NCI-H146 (cell line): ENCODE data around the gene CDC45.
A peak's percentile ranks its signal among the peaks of the same experiment; 100 is the strongest.

ENCODE experiments used
- DNase-seq: peaks from one replicate; lab custom pipeline; 2025; lab: John Stamatoyannopoulos, UW

Gene CDC45

DNA sequence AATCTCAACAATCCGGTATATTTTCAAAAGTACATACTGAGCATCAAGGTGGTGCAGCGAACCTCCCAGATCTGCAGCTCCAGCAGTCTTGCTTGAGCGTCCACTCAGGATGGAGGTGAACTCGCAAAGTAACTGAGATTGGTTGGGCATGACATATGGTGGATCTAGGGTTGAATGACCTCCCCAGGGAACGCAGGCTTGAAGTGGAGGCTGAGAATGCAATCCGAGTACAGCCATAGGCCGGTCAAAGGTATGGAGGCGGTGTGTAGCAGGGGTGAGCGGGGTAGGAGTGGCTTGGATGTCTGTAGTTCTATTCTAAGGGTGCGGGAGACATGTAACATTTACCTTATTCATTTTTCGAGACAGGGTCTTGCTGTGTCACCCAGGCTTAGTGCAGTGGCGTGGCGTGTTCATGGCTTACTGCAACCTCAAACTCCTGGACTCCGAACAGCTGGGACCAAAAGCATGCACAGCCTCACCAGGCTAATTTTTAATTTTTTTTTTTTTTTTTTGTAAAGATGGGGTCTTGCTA lies 31.6 kb upstream of the CDC45 start:
- DNase-seq: peak; percentile 44

DNA sequence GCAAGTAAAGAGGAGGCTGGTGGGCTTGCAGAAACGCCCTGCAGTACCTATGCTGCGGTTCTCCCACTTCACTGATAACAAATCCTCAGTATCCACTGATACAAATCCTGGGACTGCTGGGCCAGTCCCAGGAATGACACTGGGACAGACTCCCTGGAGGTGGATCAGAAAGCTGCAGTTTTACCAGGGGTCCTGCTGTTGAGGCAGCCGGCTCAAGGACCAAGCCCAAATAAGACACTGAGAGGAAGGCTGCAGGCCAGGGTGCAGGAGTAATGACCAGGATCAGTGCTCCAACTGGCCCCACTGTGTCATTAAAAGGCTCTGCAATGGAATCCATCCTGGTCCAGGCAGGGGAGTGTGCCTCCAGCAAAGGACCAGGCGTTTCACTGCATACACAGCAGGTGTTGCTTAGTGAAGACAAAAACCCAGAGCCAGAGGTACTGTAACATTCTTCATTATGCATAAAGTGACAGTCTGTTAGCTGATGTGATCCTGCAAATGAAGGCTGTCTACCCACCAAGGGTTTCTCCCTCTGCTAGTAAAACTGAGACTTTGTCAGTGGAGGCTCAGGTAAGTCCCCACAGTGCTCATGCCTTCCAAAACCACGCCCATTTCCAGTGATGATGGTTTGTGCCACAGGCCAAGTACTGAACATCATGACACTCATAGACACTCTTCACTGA lies 30.8 kb upstream of the CDC45 start:
- no peak for DNase-seq

DNA sequence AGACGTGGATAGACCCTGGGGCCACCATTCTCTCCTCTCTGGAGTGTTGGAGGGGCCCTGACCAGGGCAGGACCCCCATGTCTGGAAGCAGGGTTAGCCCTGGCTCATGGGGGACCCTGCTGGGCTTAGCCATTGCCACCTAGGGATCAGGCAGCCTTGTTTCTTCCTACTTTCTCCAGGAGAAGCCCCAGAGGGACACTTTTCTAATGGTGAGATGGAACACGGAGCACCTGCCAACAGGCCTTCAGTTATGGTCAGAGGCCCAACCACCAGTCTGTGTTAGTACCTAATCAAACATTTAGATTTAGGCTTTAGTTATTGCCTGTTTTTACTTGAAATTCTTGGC lies 30.3 kb upstream of the CDC45 start:
- no peak for DNase-seq

DNA sequence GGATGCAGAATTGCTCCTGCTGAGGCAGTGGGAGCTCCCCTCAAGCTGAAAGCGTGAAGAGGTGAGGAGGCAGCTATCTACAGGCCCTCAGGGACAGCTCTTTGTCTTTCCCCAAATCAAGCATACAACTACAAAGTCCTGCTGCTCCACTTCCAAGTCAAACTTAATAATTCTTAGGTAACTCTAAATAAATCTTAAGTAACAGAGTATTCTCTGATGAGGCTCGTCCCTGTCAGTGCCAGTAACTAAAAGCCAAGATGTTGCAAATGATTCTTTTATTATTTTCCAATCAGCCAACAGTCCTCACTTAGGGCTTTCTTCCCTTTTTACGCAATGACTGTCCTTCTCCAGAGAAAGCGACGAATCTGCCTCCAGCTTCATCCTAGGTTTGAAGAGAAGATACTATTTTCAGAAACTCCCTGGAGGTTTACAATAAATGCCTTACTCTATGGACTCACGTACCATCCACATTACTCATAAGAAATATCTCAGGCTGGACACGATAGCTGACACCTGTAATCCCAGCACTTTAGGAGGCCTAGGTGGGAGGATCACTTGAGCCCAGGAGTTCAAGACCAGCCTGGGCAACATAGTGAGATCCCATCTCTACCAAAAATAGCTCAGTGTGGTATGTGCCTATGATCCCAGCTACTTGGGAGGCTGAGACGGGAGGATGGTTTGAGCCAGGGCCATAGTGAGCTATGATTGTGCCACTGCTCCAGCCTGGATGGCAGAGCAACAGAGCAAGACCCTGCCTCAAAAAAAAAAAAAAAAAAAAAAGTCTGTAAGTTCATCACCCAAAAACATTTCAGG lies 29.2 kb upstream of the CDC45 start:
- DNase-seq: no peak

DNA sequence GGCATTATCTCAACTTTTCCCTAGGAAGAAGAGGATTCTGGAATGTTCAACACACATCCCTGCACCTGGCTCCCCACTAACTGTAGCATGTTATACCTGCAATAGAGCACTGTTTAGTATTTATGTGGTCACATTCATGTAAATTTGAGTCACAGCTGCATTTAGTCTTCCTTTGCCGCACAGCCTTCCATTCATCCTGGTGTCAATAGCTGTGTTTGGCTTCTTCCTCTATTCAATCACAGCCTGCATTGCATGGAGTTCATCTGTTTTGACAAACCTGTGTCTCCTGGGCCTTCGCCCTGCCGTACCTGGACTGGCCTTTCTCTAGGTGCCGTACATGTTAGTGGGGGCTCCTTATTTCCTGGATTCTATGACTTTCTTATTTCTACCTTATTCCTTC lies 28.1 kb upstream of the CDC45 start:
- no peak for DNase-seq

DNA sequence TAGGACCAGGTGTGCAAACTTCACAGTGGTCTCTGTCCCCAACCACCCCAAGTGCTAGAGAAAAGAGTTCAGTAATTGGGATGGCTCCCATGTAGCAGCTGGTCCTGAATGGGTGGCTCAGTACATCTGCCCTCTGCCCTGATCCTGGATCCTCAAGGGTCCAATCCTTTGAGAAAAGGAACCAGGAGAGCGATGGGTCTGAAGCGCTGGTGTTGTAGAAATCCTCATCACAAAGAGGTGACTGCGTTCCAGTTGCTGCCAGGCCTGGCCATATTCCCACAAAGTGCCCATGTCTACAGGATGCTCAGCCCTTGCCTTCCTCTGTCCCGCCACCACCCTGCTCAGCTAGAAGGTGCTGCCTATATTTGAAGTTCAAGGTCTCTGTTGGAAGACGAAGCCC lies 26.0 kb upstream of the CDC45 start:
- DNase-seq: no peak

DNA sequence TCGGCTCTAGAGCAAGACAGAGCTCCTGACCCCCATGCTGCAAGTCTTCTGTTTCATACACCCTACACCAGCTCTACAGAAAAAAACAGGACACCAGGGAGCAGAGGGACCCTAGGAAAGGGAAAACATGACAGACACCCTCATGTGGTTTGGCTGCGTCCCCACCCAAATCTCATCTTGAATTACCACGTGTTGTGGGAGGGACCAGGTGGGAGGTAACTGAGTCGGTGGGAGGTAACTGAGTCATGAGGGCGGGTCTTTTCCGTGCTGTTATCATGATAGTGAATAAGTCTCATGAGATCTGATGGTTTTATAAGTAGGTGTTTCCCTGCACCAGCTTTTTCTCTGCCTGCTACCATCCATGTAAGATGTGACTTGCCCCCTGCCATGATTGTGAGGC lies 25.6 kb upstream of the CDC45 start:
- no peak for DNase-seq

DNA sequence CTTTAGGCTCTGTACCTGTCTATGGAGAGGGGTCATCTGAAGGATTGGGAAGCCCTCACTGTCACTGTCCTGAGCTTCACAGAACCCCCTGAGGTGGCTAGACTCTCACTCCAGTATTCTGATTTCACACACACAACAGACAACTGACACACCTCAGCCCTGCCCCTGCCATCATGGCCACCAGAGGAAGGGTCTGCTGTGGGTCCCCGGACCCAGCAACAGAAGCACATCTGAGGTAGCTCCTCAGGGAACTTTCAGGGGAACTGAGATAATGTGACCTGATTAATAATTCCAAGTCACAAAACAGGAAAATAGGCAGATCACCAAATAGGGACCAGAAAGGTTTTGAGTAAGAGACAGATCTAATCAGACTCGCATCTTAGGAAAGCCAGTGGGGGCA lies 24.7 kb upstream of the CDC45 start:
- DNase-seq: no peak

DNA sequence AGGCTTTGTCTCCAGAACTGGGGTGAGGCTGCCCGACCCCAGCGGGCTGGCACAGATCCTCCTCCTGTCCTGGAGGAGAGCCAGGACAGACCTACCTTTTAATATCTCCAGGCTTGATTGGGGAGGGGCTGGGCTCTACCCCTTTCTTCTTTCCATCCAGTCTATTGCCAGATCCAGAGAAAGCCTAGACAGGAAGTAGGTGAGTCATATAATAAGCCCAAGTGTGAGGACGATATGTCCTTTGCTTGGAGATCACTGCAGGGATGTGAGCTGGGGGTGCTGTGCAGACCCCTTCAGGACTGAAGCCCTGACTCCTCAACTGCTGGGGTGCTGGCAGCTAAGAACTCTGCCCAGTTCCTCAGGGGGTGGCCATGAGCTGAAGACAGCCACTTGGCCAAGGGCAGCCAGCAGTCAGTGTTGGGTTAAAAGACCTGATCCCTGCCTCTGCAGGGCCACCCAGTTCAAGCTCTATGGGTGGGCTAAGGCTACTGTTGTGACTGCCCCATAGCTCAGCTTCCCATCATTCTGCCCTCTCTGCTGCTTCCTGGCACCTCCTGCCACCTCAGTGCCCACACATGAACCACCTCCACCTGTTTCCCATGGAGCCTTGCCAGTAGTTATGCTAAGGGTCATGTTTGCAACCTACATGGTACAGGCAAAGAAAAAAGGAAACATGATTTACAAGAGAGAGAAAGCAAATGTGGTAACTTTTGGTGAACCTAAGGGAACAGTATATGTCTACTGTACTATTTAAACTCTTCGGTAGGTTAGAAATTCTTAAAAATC lies 23.9 kb upstream of the CDC45 start:
- DNase-seq: no peak

DNA sequence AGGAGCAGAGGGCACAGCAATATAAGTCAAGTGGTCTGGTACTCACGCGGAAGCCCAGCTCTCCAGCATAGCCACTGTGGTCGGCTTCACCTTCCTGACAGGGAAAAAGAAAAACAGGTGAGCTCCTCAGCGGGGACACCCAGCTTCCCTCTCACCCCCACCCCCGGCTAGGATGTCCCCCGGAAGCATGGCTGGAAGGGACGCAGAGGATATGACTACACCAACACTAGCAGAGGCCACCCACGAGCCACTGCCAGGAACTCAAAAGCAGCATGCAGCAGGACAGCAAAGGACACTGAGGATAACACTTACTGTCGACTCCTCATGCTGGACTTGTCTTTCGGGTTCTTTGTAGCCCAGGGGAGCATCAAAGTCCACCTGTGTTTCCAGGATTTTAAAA lies 23.2 kb upstream of the CDC45 start:
- DNase-seq: no peak

DNA sequence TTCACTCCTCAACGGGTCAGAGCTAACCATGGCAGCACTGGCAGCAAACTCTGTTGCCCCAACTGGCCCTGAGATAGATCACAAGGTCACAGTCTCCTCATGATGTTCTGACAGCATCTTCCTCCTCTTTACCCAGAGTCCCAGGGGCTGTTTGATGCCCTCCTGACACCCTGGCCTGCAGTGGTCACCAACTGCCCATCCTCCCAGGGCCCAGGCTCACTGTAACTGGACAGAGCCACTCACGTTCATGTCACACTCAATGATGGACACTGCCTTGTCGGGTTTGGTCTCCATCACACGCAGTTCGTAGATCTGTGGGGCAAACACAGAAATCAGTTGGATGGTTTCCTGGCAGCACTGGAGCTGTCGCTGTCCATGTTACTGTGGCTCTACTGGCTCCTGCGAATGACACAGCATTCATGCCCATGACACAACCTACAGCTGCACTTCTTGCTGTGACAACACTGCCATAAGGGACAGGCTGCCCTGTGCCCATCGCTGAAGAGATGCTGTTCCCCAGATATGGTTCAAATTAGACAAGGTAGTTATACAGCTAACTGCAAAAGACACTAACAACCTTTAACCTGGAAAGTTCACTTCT lies 21.8 kb upstream of the CDC45 start:
- no peak for DNase-seq

DNA sequence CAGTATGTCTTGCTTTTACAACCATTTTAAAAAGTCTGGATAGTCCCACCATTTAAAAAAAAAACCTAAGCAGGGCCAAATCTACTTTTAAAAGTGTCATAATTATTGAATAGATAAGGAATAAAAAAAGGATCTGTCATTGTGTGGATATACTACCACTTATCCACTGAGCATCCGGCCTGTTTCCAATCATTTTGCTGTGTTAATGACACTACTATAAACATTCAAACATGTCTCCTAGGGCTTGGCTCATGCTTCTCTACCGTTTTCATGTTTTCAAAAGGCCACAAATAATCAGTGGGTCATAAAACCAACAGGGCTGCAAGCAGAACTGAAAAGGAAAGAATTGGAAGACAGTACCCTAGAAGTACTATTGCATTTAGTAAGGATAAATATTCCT lies 19.7 kb upstream of the CDC45 start:
- DNase-seq: no peak

DNA sequence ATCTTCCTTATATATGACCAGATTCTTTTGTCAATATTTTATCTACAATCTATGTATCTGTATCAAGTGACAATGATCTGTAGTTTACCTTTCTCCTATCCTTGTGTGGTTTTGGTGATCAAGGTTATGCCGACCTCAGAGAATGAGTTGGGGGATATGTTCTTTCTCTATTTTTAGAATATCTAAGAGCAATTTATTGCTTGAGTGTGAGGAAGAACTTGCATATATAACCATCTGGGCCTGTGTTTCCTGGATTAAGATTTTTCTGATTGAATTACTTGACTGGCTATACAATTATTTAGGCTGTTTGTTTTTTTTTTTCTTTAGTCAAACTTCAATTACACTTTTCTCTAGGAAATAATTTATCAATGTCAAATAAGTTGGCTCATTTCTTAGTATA lies 18.2 kb upstream of the CDC45 start:
- no peak for DNase-seq

DNA sequence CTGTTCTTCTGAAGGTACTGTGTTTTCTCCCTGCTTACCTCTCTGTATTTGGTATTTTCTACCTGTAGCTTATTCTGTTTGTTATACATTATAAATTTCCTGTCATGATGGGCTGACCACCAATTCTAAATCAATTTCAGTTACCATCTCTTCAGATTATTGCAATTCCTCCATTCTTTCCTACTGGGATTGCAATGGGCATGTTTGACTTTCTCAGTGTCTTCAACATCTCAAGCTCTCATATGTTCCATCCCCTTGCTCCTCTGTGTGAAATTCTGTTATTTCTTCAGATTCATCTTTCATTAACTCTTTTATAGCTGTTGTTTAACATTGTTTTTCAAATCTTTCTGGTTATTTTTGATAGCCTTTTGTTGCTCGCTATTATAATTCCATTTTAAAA lies 16.7 kb upstream of the CDC45 start:
- DNase-seq: no peak

DNA sequence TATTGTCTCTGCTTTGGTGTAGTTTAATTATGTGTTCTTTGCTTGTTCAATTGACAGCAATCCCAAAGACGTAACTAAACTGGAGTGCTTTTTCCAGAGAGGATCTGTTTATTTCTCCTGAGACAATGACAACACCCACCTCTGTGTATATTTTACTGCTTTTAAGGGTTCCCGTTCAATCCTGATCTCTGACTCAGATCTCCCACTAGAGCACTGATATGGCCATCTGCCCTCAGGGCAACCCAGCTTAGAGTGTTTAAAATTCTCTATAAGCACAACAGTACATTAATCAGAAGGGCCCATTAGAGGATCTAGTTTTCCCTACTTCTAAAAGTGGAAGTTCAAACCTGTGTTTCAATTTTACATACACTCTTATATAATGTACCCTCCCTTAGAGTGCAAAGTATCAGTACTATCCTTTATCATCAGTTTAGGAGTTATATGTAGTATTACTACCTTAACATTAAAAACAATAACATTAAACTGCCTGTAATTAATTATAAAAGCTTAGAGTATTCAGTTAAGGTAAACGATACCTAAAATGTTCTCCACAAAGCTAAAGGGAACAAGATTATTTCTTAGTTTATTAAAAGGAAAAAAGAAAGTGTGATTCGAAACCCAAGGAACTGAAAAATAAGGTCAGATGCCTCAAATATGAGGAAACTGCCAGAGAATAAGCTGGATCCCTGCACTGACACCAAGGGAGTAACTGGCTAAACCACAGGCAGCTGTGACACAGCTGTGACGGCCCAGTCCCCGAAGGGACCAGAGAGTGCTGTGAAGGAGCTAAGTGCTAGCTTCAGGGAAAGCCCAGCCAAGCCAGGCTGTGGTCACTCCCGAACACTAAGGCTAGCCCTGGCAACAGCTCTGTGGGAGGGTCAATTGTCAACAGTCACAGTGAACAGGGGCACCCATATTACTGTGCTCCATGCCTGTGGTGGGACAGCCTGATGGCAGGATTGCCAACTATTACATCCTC lies 15.9 kb upstream of the CDC45 start:
- DNase-seq: no peak

DNA sequence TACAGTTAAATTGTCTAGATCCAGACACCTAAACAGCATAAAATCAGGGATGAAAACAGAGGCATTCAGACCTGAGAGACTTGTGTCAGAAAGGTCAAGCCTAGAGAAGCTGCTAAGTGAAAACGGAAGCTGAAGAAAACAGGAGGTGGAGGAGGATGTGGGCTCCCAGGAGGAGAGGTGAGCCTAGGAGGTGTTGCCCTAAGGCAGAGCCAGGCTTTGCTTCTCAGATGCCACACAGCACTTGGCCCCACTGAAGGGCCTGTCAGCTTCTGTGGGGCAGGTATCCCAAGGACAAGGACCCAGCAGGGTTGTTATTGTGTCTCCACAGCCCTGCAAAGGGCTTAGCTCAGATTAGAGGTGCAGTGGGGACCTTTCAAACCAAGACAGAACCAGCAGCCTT lies 15.2 kb upstream of the CDC45 start:
- no peak for DNase-seq

DNA sequence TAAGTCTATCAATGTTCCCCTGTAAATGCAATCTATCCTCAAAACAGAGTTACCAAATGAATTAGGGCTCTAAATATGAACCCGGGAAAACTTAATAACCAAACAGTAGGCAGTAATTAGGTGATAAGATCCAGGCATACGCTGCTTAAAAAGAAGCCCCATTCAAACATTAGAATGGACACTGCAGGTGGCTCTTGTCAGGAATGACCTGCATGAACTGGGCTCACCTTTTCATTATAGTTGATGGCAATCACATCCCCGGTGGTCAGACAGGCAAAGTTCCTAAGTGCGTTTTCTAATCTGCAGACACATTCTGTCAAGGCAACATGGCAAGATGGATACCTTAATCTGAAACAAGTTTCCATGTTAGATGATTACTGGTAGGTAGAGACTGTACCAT lies 14.7 kb upstream of the CDC45 start:
- DNase-seq: no peak

DNA sequence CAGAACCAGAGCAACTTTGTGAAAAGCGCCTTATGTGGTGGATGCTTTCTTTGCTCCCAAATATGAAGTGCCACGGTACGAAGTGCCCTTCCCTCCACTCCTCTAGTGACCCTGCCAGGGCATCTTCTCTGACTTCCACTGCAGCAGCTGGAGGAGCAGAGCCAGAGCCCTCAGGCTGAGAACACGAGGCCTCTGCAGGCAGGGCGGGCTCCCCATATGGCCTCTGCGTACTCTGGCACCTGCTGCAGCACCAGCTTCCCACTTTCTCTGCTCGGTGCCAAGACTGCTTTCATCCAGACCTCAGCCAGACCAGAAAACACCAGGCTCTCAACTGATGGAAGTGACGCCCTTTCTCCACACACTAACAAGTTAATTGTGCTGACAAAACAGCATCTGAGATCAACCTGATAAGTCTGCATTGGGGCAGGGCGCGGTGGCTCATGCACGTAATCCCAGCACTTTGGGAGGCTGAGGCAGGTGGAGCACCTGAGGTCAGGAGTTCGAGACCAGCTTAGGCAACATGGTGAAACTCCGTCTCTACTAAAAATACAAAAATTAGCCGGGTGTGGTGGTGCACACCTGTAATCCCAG lies 13.5 kb upstream of the CDC45 start:
- no peak for DNase-seq

DNA sequence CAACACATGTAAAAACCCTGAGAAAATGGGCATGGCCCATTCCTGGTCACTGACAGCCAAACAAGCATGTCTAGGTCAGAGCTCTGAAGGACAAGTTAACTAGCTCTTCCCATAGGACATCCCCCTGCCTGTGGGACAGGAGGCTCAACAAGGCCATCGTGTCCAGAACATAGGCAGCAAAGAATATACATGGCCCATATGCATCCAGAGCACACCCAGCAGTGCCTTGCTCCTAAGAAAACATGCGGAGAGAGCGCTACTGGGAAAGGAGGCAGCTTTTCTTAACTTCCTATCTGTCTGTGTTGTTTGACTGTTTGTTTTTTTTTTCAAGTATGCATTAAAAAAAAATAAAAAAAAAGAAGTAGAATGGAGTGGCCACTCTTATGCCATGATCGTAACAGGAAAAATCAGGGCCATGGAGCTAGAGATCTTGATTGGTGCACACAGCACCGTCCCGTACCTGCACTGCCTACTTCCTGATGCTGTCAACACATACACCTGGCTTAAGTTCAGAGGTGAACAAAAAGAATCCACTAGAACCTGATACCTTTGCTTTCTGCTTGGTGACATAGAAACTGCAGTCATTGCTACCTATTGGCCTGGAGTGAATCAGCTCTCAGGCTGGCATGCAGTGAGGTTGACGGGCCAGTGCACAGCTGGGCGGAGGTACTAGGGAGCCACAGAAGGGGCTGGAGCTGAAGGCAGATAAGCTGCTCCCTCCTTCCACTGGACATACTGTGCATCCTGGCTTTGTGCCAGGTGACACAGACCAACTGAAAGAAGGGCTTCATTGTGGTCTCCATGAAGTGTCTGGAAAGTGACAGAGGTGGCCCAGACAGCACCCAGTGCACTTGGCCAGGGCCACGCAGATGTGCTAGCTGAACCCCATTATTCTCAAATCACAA lies 12.6 kb upstream of the CDC45 start:
- DNase-seq: no peak

DNA sequence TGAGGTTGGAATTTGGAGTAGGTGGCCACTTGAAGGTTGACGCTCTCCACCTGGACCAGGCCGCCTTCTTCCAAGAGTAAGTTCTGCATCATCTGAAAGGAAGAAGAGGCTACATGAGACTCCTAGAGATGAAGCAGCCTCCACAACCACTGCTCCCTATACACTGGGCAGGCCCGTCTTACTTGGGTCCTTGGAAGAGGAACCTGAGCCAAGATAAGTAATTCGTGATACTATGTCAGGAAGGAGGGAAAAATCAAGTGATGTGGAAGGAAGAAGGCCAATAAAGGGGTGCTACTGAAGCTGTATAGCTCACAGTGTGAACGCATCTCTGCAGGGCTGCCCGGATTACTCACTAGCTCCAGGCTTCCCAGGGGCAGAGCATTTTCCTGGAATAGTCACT lies 11.8 kb upstream of the CDC45 start:
- no peak for DNase-seq
